ENCODE measurements around the gene PAPLN.

Gene PAPLN

DNA sequence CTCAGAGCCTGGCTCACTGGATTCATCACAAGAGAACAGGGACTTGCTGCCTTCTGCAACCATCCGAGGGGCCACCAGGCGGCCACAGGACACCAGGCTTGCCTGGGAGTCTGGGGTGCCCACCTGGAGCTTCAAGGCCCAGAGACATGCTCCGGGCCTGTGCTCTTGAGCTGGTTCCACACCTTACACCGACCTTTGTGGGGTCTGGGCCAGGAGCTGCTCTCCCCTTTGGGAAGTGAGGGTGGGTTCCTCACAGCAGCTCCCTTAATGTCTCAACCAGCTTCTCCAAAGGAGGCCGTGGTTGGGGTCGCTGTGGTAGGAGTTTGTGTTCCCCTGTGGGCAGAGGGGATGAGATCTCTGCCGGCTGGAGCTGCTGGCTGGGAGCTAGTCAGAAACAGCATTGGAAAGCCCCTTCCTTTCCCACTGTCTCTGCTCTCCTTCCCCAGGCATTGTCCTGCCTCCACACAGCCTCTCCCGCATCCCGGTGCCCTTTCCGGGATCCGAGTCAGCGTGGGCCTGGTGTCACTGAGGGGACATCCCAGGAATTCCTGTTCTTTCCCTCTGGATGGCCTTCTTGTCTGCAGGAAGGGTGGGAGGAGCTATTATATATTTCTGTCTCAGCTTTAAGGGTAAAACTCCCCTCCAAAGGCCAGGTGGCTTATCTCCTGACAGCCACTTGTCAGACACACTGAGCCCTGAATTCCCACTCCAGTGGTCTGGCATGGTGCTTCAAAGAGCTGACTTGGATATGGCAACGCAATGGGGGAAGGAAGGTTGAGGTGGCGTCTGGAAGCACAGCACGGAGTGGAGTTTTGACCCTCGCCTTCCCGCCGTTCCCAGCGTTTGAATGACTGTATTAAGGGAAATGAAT lies 5.1 kb upstream of the PAPLN start:
- Histone ChIP-seq H3K27ac (replicated peaks) (no peak overlapping the region), H3K27me3 (ENCODE audit: insufficient read depth, poor library complexity, severe bottlenecking) (peaks cover 4% of the 10 kb centered on the region), H3K4me3 (replicated peaks; ENCODE audit: insufficient read depth, low read length) (no peak overlapping the region)
- DNase-seq (ENCODE audit: low read depth in 1 of 2, low spot score in 1 of 2), result peak in 1 of 2 experiments; percentile 19
- TF ChIP-seq, protein P1, sequence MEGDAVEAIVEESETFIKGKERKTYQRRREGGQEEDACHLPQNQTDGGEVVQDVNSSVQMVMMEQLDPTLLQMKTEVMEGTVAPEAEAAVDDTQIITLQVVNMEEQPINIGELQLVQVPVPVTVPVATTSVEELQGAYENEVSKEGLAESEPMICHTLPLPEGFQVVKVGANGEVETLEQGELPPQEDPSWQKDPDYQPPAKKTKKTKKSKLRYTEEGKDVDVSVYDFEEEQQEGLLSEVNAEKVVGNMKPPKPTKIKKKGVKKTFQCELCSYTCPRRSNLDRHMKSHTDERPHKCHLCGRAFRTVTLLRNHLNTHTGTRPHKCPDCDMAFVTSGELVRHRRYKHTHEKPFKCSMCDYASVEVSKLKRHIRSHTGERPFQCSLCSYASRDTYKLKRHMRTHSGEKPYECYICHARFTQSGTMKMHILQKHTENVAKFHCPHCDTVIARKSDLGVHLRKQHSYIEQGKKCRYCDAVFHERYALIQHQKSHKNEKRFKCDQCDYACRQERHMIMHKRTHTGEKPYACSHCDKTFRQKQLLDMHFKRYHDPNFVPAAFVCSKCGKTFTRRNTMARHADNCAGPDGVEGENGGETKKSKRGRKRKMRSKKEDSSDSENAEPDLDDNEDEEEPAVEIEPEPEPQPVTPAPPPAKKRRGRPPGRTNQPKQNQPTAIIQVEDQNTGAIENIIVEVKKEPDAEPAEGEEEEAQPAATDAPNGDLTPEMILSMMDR (IDR thresholded peaks at IDR 0.05; ENCODE audit: insufficient read depth, low read length), result no peak
- TF ChIP-seq SPI1 (IDR thresholded peaks at IDR 0.05; ENCODE audit: borderline replicate concordance, low read depth) (no peak), GABPA (IDR thresholded peaks at IDR 0.05; ENCODE audit: low read depth) (no peak)

DNA sequence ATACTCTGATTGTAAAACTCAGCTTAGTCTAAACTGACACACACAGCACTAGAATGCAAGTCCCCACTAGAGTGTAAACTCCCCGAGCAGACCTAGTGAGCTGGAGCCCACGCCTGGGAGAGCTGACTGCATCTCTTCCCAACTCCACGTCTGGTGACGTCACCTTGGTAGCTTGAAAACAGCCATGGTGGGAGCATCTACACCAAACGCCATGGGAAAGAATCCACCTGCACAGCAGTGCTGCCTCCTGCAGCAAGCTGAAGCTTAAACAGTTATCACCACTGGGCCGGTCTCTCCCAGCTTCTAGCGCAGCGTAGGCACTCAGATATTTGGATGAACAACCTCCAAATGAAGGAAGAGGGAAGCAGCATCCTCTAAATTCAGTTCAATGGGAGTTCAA lies 4.3 kb upstream of the PAPLN start:
- H3K4me3 ChIP-seq (replicated peaks; ENCODE audit: insufficient read depth, low read length), result no peak overlapping the region
- peaks cover 8% of the 10 kb centered on the region for H3K27me3 ChIP-seq (ENCODE audit: insufficient read depth, poor library complexity, severe bottlenecking)
- H3K27ac ChIP-seq (replicated peaks), result no peak overlapping the region
- TF ChIP-seq, protein P2, sequence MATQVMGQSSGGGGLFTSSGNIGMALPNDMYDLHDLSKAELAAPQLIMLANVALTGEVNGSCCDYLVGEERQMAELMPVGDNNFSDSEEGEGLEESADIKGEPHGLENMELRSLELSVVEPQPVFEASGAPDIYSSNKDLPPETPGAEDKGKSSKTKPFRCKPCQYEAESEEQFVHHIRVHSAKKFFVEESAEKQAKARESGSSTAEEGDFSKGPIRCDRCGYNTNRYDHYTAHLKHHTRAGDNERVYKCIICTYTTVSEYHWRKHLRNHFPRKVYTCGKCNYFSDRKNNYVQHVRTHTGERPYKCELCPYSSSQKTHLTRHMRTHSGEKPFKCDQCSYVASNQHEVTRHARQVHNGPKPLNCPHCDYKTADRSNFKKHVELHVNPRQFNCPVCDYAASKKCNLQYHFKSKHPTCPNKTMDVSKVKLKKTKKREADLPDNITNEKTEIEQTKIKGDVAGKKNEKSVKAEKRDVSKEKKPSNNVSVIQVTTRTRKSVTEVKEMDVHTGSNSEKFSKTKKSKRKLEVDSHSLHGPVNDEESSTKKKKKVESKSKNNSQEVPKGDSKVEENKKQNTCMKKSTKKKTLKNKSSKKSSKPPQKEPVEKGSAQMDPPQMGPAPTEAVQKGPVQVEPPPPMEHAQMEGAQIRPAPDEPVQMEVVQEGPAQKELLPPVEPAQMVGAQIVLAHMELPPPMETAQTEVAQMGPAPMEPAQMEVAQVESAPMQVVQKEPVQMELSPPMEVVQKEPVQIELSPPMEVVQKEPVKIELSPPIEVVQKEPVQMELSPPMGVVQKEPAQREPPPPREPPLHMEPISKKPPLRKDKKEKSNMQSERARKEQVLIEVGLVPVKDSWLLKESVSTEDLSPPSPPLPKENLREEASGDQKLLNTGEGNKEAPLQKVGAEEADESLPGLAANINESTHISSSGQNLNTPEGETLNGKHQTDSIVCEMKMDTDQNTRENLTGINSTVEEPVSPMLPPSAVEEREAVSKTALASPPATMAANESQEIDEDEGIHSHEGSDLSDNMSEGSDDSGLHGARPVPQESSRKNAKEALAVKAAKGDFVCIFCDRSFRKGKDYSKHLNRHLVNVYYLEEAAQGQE (IDR thresholded peaks at IDR 0.05; ENCODE audit: insufficient replicate concordance, low read depth), result no peak
- no peak for TF ChIP-seq GABPA (IDR thresholded peaks at IDR 0.05; ENCODE audit: low read depth)
- TF ChIP-seq, protein P1 (IDR thresholded peaks at IDR 0.05; ENCODE audit: insufficient read depth, low read length), result no peak
- TF ChIP-seq SPI1 (IDR thresholded peaks at IDR 0.05; ENCODE audit: borderline replicate concordance, low read depth), result no peak
- no peak for TF ChIP-seq POLR2AphosphoS5 (IDR thresholded peaks at IDR 0.05; ENCODE audit: low read depth)
- DNase-seq (ENCODE audit: low read depth in 1 of 2, low spot score in 1 of 2), result no peak

DNA sequence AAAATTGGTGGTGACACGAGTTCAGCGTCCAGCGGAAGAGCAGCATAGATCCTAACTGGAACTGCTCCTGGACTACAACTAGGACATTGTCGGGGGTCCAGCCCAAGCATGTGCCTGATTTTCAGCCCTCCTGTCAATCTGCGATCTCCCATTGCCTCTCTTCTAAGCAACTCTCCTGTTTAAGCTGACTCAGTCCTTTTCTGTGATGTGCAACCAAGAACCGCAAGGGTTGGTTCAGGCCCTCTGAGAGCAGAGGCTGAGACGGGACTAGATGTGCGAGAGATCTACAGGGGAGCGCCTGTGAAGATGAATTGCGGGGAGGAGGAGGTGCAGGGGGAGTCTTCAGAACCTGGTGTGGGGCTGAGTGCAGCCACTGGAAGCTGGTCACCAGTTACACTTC lies 3.7 kb upstream of the PAPLN start:
- TF ChIP-seq SPI1 (IDR thresholded peaks at IDR 0.05; ENCODE audit: borderline replicate concordance, low read depth) (no peak), POLR2AphosphoS5 (IDR thresholded peaks at IDR 0.05; ENCODE audit: low read depth) (no peak), GABPA (IDR thresholded peaks at IDR 0.05; ENCODE audit: low read depth) (no peak)
- TF ChIP-seq, protein P1 (IDR thresholded peaks at IDR 0.05; ENCODE audit: insufficient read depth, low read length), result no peak
- TF ChIP-seq, protein P2 (IDR thresholded peaks at IDR 0.05; ENCODE audit: insufficient replicate concordance, low read depth), result no peak
- no peak overlapping the region for H3K4me3 ChIP-seq (replicated peaks; ENCODE audit: insufficient read depth, low read length)
- H3K27me3 ChIP-seq (ENCODE audit: insufficient read depth, poor library complexity, severe bottlenecking), result peaks cover 11% of the 10 kb centered on the region
- DNase-seq (ENCODE audit: low read depth in 1 of 2, low spot score in 1 of 2), result no peak
- no peak overlapping the region for H3K27ac ChIP-seq (replicated peaks)

Measured in HL-60 (cell line).